Ishikawa (cell line): ENCODE data around the gene ADAMTSL1.

ENCODE experiments used
- CEBPB ChIP-seq: IDR thresholded peaks from 2 replicates; pipeline ENCODE4 v1.6.1; 2012
- CREB1 ChIP-seq: IDR thresholded peaks from 2 replicates; pipeline ENCODE4 v1.6.1; 2012; ENCODE audit warnings: low read depth
- EGR1 ChIP-seq: IDR thresholded peaks from 2 replicates; pipeline ENCODE4 v1.6.1; 2012
- EP300 ChIP-seq: IDR thresholded peaks from 2 replicates; pipeline ENCODE4 v1.6.1; 2012; ENCODE audit warnings: borderline replicate concordance
- FOXM1 ChIP-seq: IDR thresholded peaks from 2 replicates; pipeline ENCODE4 v1.6.1; 2012; ENCODE audit warnings: low read depth, borderline replicate concordance
- NFIC ChIP-seq: IDR thresholded peaks from 2 replicates; pipeline ENCODE4 v1.6.1; 2012
- RAD21 ChIP-seq: IDR thresholded peaks from 2 replicates; pipeline ENCODE4 v1.6.1; 2012; ENCODE audit warnings: low read depth
- TAF1 ChIP-seq: IDR thresholded peaks from 2 replicates; pipeline ENCODE4 v1.6.1; 2012; ENCODE audit warnings: low read depth, mild to moderate bottlenecking
- TCF12 ChIP-seq: IDR thresholded peaks from 2 replicates; pipeline ENCODE4 v1.6.1; 2012; ENCODE audit warnings: low read depth
- TEAD4 ChIP-seq: IDR thresholded peaks from 2 replicates; pipeline ENCODE4 v1.6.1; 2012
- YY1 ChIP-seq: IDR thresholded peaks from 2 replicates; pipeline ENCODE4 v1.6.1; 2012; ENCODE audit warnings: low read depth
- ZBTB7A ChIP-seq: IDR thresholded peaks from 2 replicates; pipeline ENCODE4 v1.6.1; 2012; ENCODE audit warnings: low read depth
- TF ChIP-seq, protein P1 (sequence below): IDR thresholded peaks from 2 replicates; pipeline ENCODE4 v1.6.1; 2012; ENCODE audit warnings: low read depth, mild to moderate bottlenecking
- TF ChIP-seq, protein P2 (sequence below): IDR thresholded peaks from 2 replicates; pipeline ENCODE4 v1.6.1; 2012
- TF ChIP-seq, protein P3 (sequence below): IDR thresholded peaks from 2 replicates; pipeline ENCODE4 v1.6.1; 2012

ADAMTSL1 gene

DNA sequence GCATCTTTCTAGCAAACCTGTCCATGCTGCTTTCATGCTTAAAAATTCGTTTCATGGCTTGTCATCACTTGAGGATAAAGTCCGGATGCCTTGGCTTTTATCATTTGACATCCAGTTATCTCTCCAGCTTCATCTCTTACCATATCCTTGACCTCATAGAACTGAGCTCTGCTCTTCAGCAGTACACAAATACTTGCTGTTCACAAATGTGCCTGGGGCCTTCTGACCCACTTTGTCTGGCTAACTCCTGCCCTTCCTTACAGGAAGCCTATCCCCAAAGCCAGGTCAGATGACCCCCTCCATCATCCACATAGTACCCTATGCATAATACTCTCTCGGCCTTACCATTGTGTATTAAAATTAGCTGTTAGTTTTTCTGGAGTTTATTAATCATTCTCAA is 310.0 kb downstream of the ADAMTSL1 start:
- TF ChIP-seq ZBTB7A (no peak), TEAD4 (no peak), NFIC (no peak), EP300 (no peak), TAF1 (no peak), CREB1 (no peak), RAD21 (no peak), TCF12 (no peak), EGR1 (no peak), CEBPB (no peak), FOXM1 (no peak), YY1 (no peak)
- TF ChIP-seq, protein P1, sequence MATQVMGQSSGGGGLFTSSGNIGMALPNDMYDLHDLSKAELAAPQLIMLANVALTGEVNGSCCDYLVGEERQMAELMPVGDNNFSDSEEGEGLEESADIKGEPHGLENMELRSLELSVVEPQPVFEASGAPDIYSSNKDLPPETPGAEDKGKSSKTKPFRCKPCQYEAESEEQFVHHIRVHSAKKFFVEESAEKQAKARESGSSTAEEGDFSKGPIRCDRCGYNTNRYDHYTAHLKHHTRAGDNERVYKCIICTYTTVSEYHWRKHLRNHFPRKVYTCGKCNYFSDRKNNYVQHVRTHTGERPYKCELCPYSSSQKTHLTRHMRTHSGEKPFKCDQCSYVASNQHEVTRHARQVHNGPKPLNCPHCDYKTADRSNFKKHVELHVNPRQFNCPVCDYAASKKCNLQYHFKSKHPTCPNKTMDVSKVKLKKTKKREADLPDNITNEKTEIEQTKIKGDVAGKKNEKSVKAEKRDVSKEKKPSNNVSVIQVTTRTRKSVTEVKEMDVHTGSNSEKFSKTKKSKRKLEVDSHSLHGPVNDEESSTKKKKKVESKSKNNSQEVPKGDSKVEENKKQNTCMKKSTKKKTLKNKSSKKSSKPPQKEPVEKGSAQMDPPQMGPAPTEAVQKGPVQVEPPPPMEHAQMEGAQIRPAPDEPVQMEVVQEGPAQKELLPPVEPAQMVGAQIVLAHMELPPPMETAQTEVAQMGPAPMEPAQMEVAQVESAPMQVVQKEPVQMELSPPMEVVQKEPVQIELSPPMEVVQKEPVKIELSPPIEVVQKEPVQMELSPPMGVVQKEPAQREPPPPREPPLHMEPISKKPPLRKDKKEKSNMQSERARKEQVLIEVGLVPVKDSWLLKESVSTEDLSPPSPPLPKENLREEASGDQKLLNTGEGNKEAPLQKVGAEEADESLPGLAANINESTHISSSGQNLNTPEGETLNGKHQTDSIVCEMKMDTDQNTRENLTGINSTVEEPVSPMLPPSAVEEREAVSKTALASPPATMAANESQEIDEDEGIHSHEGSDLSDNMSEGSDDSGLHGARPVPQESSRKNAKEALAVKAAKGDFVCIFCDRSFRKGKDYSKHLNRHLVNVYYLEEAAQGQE: no peak
- TF ChIP-seq, protein P2, sequence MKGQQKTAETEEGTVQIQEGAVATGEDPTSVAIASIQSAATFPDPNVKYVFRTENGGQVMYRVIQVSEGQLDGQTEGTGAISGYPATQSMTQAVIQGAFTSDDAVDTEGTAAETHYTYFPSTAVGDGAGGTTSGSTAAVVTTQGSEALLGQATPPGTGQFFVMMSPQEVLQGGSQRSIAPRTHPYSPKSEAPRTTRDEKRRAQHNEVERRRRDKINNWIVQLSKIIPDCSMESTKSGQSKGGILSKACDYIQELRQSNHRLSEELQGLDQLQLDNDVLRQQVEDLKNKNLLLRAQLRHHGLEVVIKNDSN: no peak
- TF ChIP-seq, protein P3, sequence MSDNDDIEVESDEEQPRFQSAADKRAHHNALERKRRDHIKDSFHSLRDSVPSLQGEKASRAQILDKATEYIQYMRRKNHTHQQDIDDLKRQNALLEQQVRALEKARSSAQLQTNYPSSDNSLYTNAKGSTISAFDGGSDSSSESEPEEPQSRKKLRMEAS: no peak

DNA sequence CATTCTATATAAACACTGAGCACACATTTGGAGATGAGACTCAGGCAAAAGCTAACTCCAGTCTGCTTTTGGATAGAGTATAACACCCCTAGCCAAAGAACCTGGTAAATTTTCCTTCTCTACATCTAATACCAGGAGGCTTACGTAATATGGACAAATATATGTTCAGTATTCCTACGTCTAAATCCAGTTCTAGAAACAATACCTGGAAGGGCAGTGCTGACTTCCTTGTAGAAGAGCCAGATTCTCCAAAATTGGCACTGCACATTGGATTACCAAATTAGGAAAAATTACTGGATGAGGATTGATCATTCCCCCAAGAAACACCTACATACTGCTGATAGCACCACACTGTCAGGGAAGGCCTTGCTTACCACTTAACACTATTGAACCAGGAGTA is 311.7 kb downstream of the ADAMTSL1 start:
- TF ChIP-seq, protein P1: no peak
- no peak for TF ChIP-seq ZBTB7A
- TF ChIP-seq YY1: no peak
- no peak for TF ChIP-seq CEBPB
- no peak for TF ChIP-seq EP300
- TF ChIP-seq TAF1: no peak
- no peak for TF ChIP-seq EGR1
- TF ChIP-seq, protein P2: no peak
- no peak for TF ChIP-seq NFIC
- TF ChIP-seq FOXM1: no peak
- TF ChIP-seq CREB1: no peak
- TF ChIP-seq, protein P3: no peak
- no peak for TF ChIP-seq TEAD4
- TF ChIP-seq RAD21: no peak
- no peak for TF ChIP-seq TCF12

DNA sequence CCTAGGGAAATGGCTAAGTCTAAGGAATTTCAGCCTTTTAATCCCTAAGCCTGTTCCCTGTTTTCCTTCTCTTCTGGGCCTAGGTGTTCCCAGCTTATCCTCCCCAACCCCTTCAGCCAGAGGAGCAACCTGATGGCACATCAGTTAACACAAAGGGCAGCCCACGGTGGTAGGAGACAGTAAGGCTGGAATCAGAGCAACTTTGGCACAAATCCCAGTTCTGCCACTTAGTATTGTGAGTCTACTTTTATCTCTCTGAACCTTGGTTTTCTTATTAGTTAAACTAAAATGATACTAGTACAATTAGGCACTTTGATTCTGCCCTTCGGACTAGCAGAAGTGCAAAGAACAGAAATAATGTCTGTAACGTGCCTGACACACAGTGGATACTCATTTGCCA is 312.2 kb downstream of the ADAMTSL1 start:
- TF ChIP-seq TEAD4 (no peak), CREB1 (no peak), YY1 (no peak), TAF1 (no peak), EP300 (no peak), ZBTB7A (no peak), FOXM1 (no peak), NFIC (no peak), TCF12 (no peak), CEBPB (no peak), EGR1 (no peak), RAD21 (no peak)
- TF ChIP-seq, protein P3: no peak
- TF ChIP-seq, protein P1: no peak
- TF ChIP-seq, protein P2: no peak

DNA sequence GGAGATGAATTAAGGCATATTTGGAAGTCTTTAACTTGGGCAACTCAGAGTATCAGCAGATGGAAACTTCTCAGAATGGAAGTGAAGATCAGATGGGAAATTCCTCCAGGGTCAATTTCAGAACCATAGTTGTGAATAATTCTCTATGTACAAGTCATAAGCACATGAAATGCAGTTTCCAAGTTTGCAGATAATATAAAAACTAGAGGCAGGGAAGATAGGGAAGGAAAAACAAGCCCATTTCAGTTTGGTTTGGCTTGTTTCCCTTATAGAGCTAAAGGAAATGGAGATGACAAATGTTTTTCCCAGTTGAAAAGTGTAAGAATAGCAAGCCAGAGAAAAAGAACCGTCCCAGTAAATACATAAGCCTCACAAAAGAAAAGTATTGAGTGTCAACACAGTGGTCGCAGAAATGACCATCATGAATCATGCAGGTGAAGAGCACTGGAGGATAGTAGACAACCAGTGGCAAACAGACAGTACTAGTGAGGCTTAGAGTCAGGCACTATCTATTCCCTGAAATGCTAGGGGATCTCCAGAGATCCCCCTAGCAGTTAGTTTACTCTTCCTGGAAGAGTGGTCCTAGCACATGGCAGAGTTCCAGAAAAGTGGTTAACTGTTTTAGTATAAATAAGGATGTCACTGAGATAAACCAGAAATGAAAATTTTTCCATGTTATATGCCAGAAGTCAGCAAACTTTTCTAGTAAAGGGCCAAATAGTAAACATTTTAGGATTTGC is 313.1 kb downstream of the ADAMTSL1 start:
- no peak for TF ChIP-seq YY1
- TF ChIP-seq, protein P1: no peak
- no peak for TF ChIP-seq EP300
- TF ChIP-seq TAF1: no peak
- no peak for TF ChIP-seq TEAD4
- TF ChIP-seq, protein P3: no peak
- no peak for TF ChIP-seq EGR1
- TF ChIP-seq, protein P2: no peak
- no peak for TF ChIP-seq ZBTB7A
- TF ChIP-seq CEBPB: no peak
- TF ChIP-seq NFIC: no peak
- TF ChIP-seq CREB1: no peak
- TF ChIP-seq RAD21: no peak
- TF ChIP-seq FOXM1: no peak
